RWPE2 (cell line): Measurements from ENCODE around the gene COX19.
"Not testable (repeated sequence)": the region's sequence is repeated elsewhere in the genome, so short reads cannot be mapped to it uniquely, and the experiment has no call there.

ENCODE experiments used
- ATAC-seq: fragments of 200-7000 bp; cut with Tn5 transposase; 3 replicates; pipeline ENCODE4 v1.9.1; 2021; ENCODE audit warnings: low read depth
- DNase-seq: peaks from one replicate; pipeline ENCODE4 v3.0.0-alpha.2; 2020; ENCODE audit warnings: low spot score
- H3K27ac ChIP-seq: fragments of 450-650 bp; 2 replicates; pipeline ENCODE4 v1.5.1; 2017; ENCODE audit warnings: mild to moderate bottlenecking; ENCODE audit not compliant: poor library complexity, severe bottlenecking
- H3K27me3 ChIP-seq: fragments of 250-450 bp; sonication (Bioruptor Pico); 2 replicates; pipeline ENCODE4 v1.5.1; 2021; ENCODE audit warnings: mild to moderate bottlenecking, moderate library complexity; ENCODE audit not compliant: insufficient read depth, poor library complexity, severe bottlenecking
- H3K36me3 ChIP-seq: fragments of 250-450 bp; sonication (Bioruptor Pico); 2 replicates; pipeline ENCODE4 v1.5.1; 2020; ENCODE audit warnings: low read depth, mild to moderate bottlenecking, moderate library complexity
- H3K4me1 ChIP-seq: fragments of 250-450 bp; sonication (Bioruptor Pico); 2 replicates; pipeline ENCODE4 v1.5.1; 2021; ENCODE audit warnings: mild to moderate bottlenecking, moderate library complexity; ENCODE audit not compliant: insufficient read depth, poor library complexity, severe bottlenecking
- H3K4me3 ChIP-seq: fragments of 250-450 bp; sonication (Bioruptor Pico); 2 replicates; pipeline ENCODE4 v1.5.1; 2021; ENCODE audit warnings: mild to moderate bottlenecking, moderate library complexity; ENCODE audit not compliant: severe bottlenecking
- H3K9me3 ChIP-seq: fragments of 250-450 bp; sonication (Bioruptor Pico); 2 replicates; pipeline ENCODE4 v1.5.1; 2021; ENCODE audit warnings: mild to moderate bottlenecking, moderate library complexity; ENCODE audit not compliant: severe bottlenecking
- CTCF ChIP-seq: fragments of 450-650 bp; IDR thresholded peaks from one replicate; pipeline ENCODE4 v1.5.1; 2017; ENCODE audit warnings: mild to moderate bottlenecking, moderate library complexity; ENCODE audit not compliant: poor library complexity, severe bottlenecking

Gene COX19

DNA sequence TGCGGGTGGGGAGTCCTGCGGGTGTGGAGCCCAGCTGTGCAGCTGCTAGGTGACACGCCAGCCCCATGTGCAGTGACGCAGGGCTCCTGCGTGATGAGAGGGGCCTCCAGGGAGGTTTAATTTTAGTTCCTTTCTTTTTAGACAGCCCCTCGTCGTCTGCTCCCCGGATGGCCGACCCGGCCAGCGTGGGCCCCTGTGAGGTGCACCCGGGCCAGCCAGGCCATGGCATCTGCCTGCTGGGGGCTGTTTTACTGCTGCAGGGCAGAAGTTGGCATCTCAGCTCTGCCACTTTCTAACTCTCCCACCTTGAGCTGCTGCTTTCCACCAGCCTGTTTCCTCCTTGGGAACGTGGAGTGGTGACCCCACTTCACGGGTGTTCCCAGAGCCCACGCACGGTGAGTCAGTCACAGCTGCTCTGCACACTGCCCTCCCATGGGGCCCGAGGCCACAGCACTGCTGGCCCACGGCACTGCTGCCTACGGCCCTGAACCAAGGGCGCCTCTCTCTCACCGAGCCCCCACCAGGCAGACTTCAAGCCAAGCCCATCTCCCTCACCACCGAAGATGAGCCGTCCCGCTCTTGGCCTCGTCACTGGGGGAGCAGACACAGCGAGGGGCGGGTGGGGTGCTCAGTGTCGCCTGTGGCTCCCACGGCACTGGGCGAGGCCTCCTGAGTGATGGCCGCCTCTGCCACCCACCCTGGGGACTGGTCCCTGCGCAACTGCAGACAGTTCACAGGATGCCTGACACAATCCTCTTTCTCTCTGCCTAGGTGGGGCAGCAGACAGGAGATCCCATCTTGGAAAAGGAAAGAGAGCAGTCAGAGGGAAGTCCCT is 28.9 kb upstream of the COX19 start:
- TF ChIP-seq CTCF: no peak
- no peak overlapping the region for H3K4me3 ChIP-seq
- no peak overlapping the region for H3K27ac ChIP-seq
- ATAC-seq: no peak
- no peaks in the 10 kb centered on the region for H3K9me3 ChIP-seq
- H3K36me3 ChIP-seq: peaks cover 8% of the 10 kb centered on the region
- no peaks in the 10 kb centered on the region for H3K27me3 ChIP-seq
- DNase-seq: no peak
- H3K4me1 ChIP-seq: no peaks in the 10 kb centered on the region

DNA sequence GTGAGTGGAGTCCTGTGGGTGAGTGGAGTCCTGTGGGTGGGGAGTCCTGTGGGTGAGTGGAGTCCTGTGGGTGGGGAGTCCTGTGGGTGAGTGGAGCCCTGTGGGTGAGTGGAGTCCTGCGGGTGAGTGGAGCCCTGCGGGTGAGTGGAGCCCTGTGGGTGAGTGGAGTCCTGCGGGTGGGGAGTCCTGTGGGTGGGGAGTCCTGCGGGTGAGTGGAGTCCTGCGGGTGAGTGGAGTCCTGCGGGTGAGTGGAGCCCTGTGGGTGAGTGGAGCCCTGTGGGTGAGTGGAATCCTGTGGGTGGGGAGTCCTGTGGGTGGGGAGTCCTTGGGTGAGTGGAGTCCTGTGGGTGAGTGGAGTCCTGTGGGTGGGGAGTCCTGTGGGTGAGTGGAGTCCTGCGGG is 27.1 kb upstream of the COX19 start:
- not testable (repeated sequence) for H3K4me3 ChIP-seq, H3K27me3 ChIP-seq, DNase-seq, H3K27ac ChIP-seq, ATAC-seq, H3K36me3 ChIP-seq, H3K9me3 ChIP-seq, H3K4me1 ChIP-seq

- ATAC-seq, H3K4me3 ChIP-seq, H3K4me1 ChIP-seq, H3K27ac ChIP-seq, H3K9me3 ChIP-seq, H3K27me3 ChIP-seq, H3K36me3 ChIP-seq, DNase-seq: not testable (repeated sequence)
Observed at GRCh38 chr7:1002026-1002425, 26.7 kb upstream of the COX19 start.

- DNase-seq, H3K36me3 ChIP-seq, H3K27ac ChIP-seq, H3K4me1 ChIP-seq, H3K4me3 ChIP-seq, H3K27me3 ChIP-seq, H3K9me3 ChIP-seq: not testable (repeated sequence)
- peak; percentile 22; the same call in 1 of the 3 replicates for ATAC-seq
Observed at GRCh38 chr7:1001069-1001770, 25.9 kb upstream of the COX19 start.

DNA sequence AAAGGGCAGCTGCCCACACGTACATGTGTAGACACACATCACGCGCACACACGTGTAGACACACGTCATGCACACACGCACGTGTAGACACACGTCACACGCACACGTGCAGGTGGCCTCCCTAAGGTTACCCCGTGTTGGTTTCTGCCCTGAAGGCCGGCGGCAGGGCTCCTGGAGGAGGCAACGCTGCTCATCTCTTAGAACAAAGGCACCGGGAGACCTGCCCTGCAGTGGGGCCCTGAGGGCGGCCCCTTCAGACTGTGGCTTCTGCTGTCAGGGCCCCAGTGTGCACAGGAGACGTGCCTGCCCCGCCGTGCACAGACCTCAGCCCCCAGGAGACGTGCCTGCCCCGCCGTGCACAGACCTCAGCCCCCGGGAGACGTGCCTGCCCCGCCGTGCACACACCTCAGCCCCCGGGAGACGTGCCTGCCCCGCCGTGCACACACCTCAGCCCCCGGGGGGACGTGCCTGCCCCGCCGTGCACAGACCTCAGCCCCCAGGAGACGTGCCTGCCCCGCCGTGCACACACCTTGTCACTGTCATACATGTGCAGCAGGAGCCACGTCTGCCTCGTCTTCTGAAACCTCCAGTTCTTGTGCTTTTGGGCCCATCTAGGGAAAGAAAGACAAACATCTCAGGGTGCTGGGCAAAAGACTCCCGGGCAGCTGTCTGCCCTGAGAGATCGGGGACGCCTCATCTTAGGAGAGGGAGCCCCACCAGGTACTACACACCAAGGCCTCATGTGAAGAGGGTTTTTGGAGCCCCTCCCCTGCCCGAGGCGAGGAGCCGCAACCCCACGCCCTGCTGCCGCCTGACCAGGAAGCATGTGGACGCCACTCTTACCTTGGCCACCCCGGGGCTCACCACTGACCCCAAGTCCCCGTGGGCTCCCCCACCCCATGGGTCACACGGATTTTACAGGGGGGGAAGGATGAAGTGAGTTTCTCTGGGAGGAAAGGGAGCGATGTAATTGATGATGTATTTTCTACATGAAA is 24.9 kb upstream of the COX19 start:
- Histone ChIP-seq H3K27me3 (no peaks in the 10 kb centered on the region), H3K27ac (no peak overlapping the region), H3K9me3 (no peaks in the 10 kb centered on the region), H3K36me3 (peaks cover 9% of the 10 kb centered on the region; the same call in 1 of the 2 replicates), H3K4me1 (no peaks in the 10 kb centered on the region), H3K4me3 (no peak overlapping the region)
- no peak for TF ChIP-seq CTCF
- no peak for DNase-seq
- no peak for ATAC-seq
